Stomach (tissue), 4 donors: ENCODE results near the gene DIPK1B.

Experiments used
- CTCF ChIP-seq, 7 experiments: fragments of 450-650 bp in 4 of 7; fragments of 200-600 bp in 3 of 7; sonication (generic) in 3 of 7; IDR thresholded peaks; one replicate each; pipeline ENCODE4 v1.5.1; 2016 to 2019; ENCODE audit warnings: antibody characterized with exemption in 7 of 7, control low read depth in 2 of 7, mild to moderate bottlenecking in 1 of 7
- POLR2A ChIP-seq, 4 donors: fragments of 450-650 bp; IDR thresholded peaks; one replicate each; pipeline ENCODE4 v1.6.1; 2016; ENCODE audit warnings: antibody characterized with exemption in 4 of 4, control low read depth in 2 of 4, mild to moderate bottlenecking in 1 of 4, moderate library complexity in 1 of 4
- POLR2AphosphoS5 ChIP-seq, 3 donors: sonication (generic); formaldehyde crosslinking; IDR thresholded peaks; one replicate each; pipeline ENCODE4 v1.6.1; 2016; ENCODE audit warnings: antibody characterized with exemption in 3 of 3

- TF ChIP-seq POLR2AphosphoS5 (IDR thresholded peaks at IDR 0.05) (no peak), CTCF (IDR thresholded peaks at IDR 0.05) (no peak), POLR2A (IDR thresholded peaks at IDR 0.05) (no peak)
Measured at GRCh38 chr9:136759001-136759400, 46.6 kb downstream of the DIPK1B start.
